Mucosa of rectum (tissue), 2 donors: ENCODE data around the gene SPTLC3.
"Not testable (repeated sequence)": the region's sequence is repeated elsewhere in the genome, so short reads cannot be mapped to it uniquely, and the experiment has no call there.

ENCODE experiments used
- H3K27ac ChIP-seq, 2 donors: one replicate each; pipeline ENCODE4 v1.7.0; 2013; ENCODE audit warnings: inconsistent platforms in 2 of 2, low read depth in 2 of 2, low read length in 2 of 2
- H3K27me3 ChIP-seq, 2 donors: one replicate each; pipeline ENCODE4 v1.7.0; 2013; ENCODE audit warnings: low read length in 2 of 2; ENCODE audit not compliant: control insufficient read depth in 2 of 2, insufficient read depth in 2 of 2
- H3K36me3 ChIP-seq, 2 donors: one replicate each; pipeline ENCODE4 v1.7.0; 2013; ENCODE audit warnings: low read length in 2 of 2; ENCODE audit not compliant: control insufficient read depth in 2 of 2, insufficient read depth in 2 of 2
- H3K4me1 ChIP-seq, 2 donors: one replicate each; pipeline ENCODE4 v1.7.0; 2013; ENCODE audit warnings: low read length in 2 of 2, mild to moderate bottlenecking in 1 of 2; ENCODE audit not compliant: control insufficient read depth in 2 of 2, insufficient read depth in 2 of 2
- H3K4me3 ChIP-seq, 2 donors: one replicate each; pipeline ENCODE4 v1.7.0; 2013; ENCODE audit warnings: low read length in 2 of 2
- H3K9ac ChIP-seq, 2 donors: one replicate each; pipeline ENCODE4 v1.7.0; 2013; ENCODE audit warnings: low read length in 2 of 2, low read depth in 1 of 2, mild to moderate bottlenecking in 1 of 2
- H3K9me3 ChIP-seq, 2 donors: one replicate each; pipeline ENCODE4 v1.7.0; 2013; ENCODE audit warnings: low read length in 2 of 2; ENCODE audit not compliant: control insufficient read depth in 2 of 2
- donor health status: healthy.
- donor health status: Normal muscosa, but diverticular disease.

The SPTLC3 gene

DNA sequence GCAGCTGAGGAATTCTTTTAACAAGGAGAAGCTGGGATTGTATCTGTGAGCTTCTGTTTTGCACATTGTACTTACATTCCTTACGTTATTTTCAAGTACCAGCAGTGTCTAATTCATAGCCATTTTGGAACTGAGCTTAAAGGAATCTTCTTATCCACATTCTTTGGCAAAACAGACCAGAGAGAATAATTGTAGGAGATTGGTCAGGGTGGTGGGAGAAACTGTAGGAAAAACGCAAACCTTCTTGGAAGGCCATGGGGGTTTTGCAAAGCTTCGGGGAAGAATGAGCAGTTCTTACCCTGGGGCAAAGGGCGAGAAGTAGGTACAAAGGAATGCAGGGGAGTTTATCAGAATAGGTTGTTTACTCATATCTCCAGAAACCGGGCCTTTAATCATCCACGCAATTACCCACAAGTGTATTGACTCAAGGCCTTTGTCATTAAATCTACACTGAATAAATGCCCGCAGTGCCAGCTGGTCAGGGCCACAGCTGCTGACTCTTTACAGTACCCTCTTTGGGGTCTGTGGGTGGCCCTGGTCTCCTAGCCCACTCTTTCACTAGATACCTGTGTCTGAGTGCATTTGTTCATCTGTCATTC is 39.6 kb upstream of the SPTLC3 start:
- Histone ChIP-seq H3K9ac (no peak overlapping the region), H3K4me1 (no peaks in the 10 kb centered on the region), H3K27me3 (no peaks in the 10 kb centered on the region), H3K36me3 (no peaks in the 10 kb centered on the region), H3K27ac (no peak overlapping the region), H3K4me3 (no peak overlapping the region), H3K9me3 (no peaks in the 10 kb centered on the region)

DNA sequence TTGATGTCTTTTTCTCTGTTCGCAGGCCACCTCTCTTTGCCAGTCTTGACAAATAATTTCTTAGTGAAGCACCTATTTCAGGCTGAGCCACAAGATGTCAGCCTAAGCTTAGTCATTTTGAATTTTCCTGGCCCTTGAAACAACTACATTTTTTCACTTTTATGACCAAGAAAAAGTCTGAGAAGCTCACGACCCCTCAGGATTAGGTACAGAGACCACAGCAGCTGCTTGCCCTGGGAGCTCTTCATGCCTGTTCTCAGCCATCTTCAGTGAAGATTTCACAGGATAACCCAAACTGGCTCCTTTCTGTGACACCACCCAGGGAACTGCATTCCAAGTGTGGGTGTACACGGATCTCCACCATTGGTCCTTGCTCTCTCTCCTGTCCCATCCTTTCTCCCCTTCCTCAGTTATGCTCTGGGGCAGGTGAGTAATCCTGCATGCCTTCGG is 38.4 kb upstream of the SPTLC3 start:
- H3K27me3 ChIP-seq = no peaks in the 10 kb centered on the region
- no peaks in the 10 kb centered on the region for H3K4me1 ChIP-seq
- no peaks in the 10 kb centered on the region for H3K9me3 ChIP-seq
- H3K9ac ChIP-seq = no peak overlapping the region
- no peaks in the 10 kb centered on the region for H3K36me3 ChIP-seq
- no peak overlapping the region for H3K4me3 ChIP-seq
- H3K27ac ChIP-seq = no peak overlapping the region

DNA sequence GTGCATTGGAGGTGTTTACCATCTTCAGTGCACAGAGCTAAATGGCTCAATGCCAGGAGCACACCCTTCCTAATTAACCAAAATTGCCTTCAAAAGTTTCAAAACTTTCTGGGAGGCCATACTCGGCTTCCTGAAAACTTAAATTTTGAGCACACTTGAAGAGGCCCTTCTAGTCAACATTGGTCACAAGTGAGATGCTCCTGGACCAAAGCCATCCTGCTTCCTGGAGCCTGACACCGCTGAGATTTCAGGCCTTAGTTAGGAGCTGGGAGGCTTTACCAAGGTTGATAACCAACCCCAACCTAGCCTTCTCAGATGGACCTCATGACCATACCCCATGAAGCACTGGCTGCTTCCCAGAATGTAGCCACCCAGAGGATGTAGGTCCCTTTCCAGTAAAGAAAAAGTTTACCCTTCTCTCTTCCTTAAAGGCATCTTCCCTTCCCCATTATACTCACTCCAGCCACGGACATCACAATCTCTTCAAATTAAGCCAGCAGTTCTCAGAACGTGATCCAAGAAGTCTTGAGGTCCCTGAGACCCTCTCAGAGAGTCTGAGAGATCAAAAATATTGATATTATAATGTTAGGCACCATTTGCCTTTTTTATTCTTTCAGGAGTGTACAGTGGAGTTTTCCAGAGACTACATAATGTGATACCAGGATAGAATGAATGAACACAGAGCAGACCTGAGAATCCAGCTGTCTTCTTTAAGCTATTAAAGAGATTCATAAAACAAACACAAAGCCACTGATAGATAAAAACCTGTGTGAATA is 32.8 kb upstream of the SPTLC3 start:
- H3K9me3 ChIP-seq = no peaks in the 10 kb centered on the region
- H3K27me3 ChIP-seq = no peaks in the 10 kb centered on the region
- H3K9ac ChIP-seq = no peak overlapping the region
- no peaks in the 10 kb centered on the region for H3K36me3 ChIP-seq
- no peak overlapping the region for H3K4me3 ChIP-seq
- H3K27ac ChIP-seq = no peak overlapping the region
- H3K4me1 ChIP-seq = no peaks in the 10 kb centered on the region

DNA sequence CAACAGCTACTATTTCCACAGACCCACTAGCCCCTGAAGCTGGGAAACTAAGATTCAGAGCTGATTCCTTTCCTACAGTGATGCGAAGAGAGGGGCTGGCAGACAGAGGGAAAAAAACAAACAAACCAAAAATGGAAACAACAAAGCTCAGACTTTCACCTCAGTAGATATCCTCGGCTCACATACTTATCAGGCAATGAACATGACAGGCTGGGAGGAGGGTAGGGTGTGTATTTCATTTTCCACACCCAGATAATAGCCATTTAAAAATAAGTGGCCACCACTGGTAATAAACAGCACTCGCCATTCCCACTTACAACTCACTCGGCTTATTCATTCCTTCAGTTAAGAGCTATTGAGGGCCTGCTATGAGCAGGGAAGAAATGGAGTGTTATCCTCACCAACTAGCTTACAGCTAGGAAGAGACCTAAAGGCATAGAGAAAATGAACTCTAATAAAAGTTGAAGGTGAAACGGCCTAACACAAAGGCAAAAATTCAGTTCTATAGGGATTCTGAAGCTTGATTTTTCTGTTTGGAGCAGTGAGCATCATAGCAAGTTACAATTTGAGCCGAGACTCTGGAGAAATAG is 32.0 kb upstream of the SPTLC3 start:
- Histone ChIP-seq H3K27me3 (no peaks in the 10 kb centered on the region), H3K9me3 (no peaks in the 10 kb centered on the region), H3K27ac (no peak overlapping the region), H3K4me1 (no peaks in the 10 kb centered on the region), H3K9ac (no peak overlapping the region), H3K36me3 (no peaks in the 10 kb centered on the region), H3K4me3 (no peak overlapping the region)

DNA sequence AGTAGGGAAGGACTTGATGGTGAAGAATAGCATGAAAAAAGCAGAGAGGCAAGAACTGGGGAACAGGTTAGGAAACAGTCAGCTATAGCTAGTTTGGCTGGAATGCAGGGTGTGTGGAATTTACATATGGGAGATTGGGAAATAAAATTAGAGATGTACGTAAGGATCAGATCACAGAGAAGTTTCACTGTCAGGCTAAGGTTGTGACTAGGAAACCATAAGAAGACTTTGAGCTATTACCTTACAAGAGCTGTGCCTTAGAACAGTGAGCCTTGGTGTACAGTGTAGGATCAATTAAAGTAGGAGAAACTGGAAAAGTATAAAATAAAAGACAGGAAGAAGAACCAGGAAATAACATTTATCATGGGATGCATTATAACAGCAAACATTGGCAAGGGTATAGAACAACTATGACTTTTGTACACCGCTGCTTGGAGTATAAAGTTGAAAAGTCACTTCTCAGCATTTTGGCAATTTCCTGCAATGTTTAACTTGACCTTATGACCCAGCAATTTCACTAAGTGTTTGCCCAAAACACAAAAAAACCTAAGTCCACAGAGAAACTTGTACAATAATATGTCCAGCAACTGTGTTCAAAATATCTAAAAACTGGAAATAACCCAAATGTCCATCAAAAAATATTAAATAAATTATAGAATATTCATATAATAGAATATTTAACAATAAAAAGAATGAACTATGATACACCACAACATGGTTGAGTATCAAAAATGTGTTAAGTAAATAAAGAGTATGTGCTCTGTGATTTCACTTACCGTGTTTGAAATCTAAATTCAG is 31.2 kb upstream of the SPTLC3 start:
- H3K9ac ChIP-seq = no peak overlapping the region

DNA sequence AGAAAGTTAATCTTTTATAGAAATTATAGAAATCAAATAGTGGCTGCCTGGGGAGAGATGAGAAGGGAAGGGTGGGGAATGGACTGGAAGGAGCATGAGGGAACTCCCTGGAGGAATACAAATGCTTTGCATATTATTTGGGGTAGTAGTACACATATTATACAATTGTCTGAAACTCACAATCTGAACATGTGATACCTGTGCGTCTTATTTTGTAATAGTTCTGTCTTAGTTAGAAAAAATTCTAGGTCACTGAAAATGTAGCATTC is 30.7 kb upstream of the SPTLC3 start:
- no peak overlapping the region for H3K27ac ChIP-seq

More for the DNA sequence above, 31.2 kb upstream of the SPTLC3 start:
- H3K27me3 ChIP-seq = no peaks in the 10 kb centered on the region
- no peaks in the 10 kb centered on the region for H3K9me3 ChIP-seq
- no peaks in the 10 kb centered on the region for H3K4me1 ChIP-seq
- H3K36me3 ChIP-seq = no peaks in the 10 kb centered on the region
- H3K4me3 ChIP-seq = no peak overlapping the region
- no peak overlapping the region for H3K27ac ChIP-seq

DNA sequence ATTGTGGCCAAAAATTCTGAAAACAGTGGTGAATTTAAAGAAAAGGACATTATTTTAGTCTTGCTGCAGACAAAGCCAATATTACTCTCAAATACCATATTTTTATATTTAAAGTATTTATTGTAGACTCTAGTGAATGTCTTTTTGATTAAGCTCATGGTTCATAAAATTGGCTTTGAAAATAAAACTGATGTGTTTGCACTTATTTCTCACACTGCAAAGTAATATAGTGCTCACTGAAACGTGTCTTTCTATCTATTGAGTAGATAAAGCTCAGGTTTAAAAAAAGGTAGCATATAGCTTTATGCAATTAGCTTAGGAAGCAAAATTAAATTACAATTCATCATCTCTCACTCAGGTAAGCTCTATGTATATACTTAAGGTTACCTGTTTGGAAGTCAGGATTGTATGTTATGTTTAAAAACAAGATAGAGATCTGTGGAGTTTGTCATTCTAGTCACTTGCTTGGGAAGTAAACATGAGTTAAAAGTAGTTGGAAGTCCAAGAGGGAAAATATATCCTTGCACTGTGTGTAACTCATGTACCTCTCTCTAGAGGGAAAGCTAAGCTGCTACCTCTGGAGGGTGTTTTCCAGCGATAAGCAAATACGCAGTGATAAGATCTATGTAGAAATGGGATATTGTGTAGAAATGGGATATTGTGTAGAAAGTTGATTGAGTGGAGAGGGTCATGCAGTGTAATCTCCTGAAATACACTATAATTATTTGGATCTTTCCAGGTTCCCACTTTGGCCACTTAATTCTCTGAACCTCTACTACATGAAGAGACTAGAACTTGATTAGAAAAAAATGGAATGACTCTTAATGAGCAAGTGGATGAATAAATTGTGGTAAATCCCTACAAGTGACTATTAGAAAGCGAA is 29.9 kb upstream of the SPTLC3 start:
- H3K4me1 ChIP-seq = no peaks in the 10 kb centered on the region
- H3K9ac ChIP-seq = no peak overlapping the region

More for the DNA sequence above, 30.7 kb upstream of the SPTLC3 start:
- H3K4me1 ChIP-seq = no peaks in the 10 kb centered on the region
- no peaks in the 10 kb centered on the region for H3K9me3 ChIP-seq
- H3K36me3 ChIP-seq = no peaks in the 10 kb centered on the region
- H3K9ac ChIP-seq = no peak overlapping the region
- H3K4me3 ChIP-seq = no peak overlapping the region
- H3K27me3 ChIP-seq = no peaks in the 10 kb centered on the region

DNA sequence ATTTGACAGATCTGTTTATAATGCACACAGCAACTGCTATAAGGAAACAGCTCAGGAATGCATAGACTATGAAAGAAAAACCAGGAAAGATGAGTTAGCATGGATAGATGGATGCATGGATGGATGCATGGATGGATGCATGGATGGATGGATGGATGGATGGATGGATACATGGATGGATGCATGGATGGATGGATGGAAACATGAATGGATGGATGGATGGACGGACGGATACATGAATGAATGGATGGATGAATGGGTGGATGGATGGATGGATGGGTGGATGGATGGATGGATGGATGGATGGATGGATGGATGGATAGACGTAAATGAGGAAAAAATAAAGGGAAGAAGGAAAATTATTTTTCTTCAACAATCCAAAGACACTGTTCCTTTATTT is 29.1 kb upstream of the SPTLC3 start:
- H3K27me3 ChIP-seq, H3K4me3 ChIP-seq, H3K9ac ChIP-seq: not testable (repeated sequence)

More for the DNA sequence above, 29.9 kb upstream of the SPTLC3 start:
- H3K4me3 ChIP-seq = no peak overlapping the region
- H3K36me3 ChIP-seq = no peaks in the 10 kb centered on the region
- H3K9me3 ChIP-seq = no peaks in the 10 kb centered on the region
- H3K27me3 ChIP-seq = no peaks in the 10 kb centered on the region
- no peak overlapping the region for H3K27ac ChIP-seq

DNA sequence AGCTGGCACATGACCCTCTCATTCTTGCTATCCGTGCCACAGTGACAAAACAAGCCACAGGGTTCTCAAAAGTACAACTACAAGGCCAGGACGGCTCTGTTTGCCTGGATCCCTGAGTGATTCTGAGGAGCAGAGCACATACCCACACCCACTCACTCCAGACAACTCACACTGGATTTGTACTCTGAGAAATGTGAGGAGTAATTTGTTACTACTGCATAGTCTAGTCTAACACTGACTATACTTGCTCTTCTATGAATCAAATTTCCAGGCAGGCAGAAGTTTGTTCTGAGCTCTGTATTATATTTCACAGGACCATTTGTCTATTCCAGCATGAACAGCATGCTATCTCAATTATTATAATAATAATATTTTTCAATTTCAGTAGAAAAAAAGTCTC is 26.7 kb upstream of the SPTLC3 start:
- no peak overlapping the region for H3K9ac ChIP-seq

More for the DNA sequence above, 29.1 kb upstream of the SPTLC3 start:
- not testable (repeated sequence) for H3K4me1 ChIP-seq, H3K9me3 ChIP-seq, H3K36me3 ChIP-seq, H3K27ac ChIP-seq

More for the DNA sequence above, 26.7 kb upstream of the SPTLC3 start:
- H3K27ac ChIP-seq = no peak overlapping the region
- no peak overlapping the region for H3K4me3 ChIP-seq
- H3K4me1 ChIP-seq = no peaks in the 10 kb centered on the region
- H3K9me3 ChIP-seq = no peaks in the 10 kb centered on the region
- no peaks in the 10 kb centered on the region for H3K27me3 ChIP-seq
- H3K36me3 ChIP-seq = no peaks in the 10 kb centered on the region
